Karpas-422 (cell line): Measurements from ENCODE around the gene TMEM179. TPM values are rescaled to one million over a fixed set of nuclear protein-coding genes. Genes with fewer than 3 reads are reported as not detected.

ENCODE experiments used
- DNase-seq: peaks from one replicate; pipeline ENCODE4 v3.0.0-alpha.2; 2015
- H2AFZ ChIP-seq: fragments of 200-600 bp; sonication (generic); 2 replicates; pipeline ENCODE4 v1.6.1; 2014; ENCODE audit warnings: antibody characterized with exemption, low read length, mixed read lengths
- H3K27ac ChIP-seq: fragments of 200-600 bp; sonication (generic); 2 replicates; pipeline ENCODE4 v1.5.1; 2014; ENCODE audit warnings: mild to moderate bottlenecking, low read length, moderate library complexity
- H3K27me3 ChIP-seq: fragments of 200-600 bp; sonication (generic); 2 replicates; pipeline ENCODE4 v1.6.1; 2014; ENCODE audit warnings: low read length, mixed read lengths
- H3K36me3 ChIP-seq: fragments of 200-600 bp; sonication (generic); 2 replicates; pipeline ENCODE4 v1.6.1; 2014; ENCODE audit warnings: low read length, mixed read lengths; ENCODE audit not compliant: insufficient read depth
- H3K4me1 ChIP-seq: fragments of 200-600 bp; sonication (generic); 2 replicates; pipeline ENCODE4 v1.6.1; 2014; ENCODE audit warnings: mild to moderate bottlenecking, low read length, mixed read lengths
- H3K4me2 ChIP-seq: fragments of 200-600 bp; sonication (generic); 2 replicates; pipeline ENCODE4 v1.6.1; 2014; ENCODE audit warnings: low read length, low read depth, mild to moderate bottlenecking; ENCODE audit not compliant: poor library complexity, severe bottlenecking
- H3K4me3 ChIP-seq: fragments of 200-600 bp; sonication (generic); 2 replicates; pipeline ENCODE4 v1.5.1; 2014; ENCODE audit warnings: mild to moderate bottlenecking, antibody characterized with exemption, low read length, mixed read lengths
- H3K79me2 ChIP-seq: fragments of 200-600 bp; sonication (generic); 2 replicates; pipeline ENCODE4 v1.6.1; 2014; ENCODE audit warnings: mild to moderate bottlenecking, low read length, mixed read lengths
- H3K9ac ChIP-seq: fragments of 200-600 bp; sonication (generic); 2 replicates; pipeline ENCODE4 v1.6.0; 2014; ENCODE audit warnings: low read length
- H3K9me2 ChIP-seq: fragments of 200-600 bp; sonication (generic), shearing (Covaris generic); replicated peaks from 2 replicates; pipeline ENCODE4 v1.6.0; 2014; ENCODE audit warnings: mild to moderate bottlenecking, low read length, moderate library complexity; ENCODE audit not compliant: insufficient read depth
- H3K9me3 ChIP-seq: fragments of 300-700, 200-600 bp; sonication (generic); 2 replicates; pipeline ENCODE4 v1.6.1; 2014; ENCODE audit warnings: low read length, mixed read lengths
- H4K20me1 ChIP-seq: fragments of 200-600 bp; sonication (generic); 2 replicates; pipeline ENCODE4 v1.6.1; 2014; ENCODE audit warnings: mild to moderate bottlenecking, antibody characterized with exemption, low read length, low read depth; ENCODE audit not compliant: insufficient read depth
- total RNA-seq: library from RNA; depleted of rRNA; stranded (reverse); fragments of >200 nt; shearing (Covaris generic); gene quantifications from 2 replicates; pipeline ENCODE4 v1.2.3, GENCODE V29; 2014; ENCODE audit warnings: low replicate concordance

Gene TMEM179
- total RNA-seq, 1 experiment from 2014 or later = not detected

DNA sequence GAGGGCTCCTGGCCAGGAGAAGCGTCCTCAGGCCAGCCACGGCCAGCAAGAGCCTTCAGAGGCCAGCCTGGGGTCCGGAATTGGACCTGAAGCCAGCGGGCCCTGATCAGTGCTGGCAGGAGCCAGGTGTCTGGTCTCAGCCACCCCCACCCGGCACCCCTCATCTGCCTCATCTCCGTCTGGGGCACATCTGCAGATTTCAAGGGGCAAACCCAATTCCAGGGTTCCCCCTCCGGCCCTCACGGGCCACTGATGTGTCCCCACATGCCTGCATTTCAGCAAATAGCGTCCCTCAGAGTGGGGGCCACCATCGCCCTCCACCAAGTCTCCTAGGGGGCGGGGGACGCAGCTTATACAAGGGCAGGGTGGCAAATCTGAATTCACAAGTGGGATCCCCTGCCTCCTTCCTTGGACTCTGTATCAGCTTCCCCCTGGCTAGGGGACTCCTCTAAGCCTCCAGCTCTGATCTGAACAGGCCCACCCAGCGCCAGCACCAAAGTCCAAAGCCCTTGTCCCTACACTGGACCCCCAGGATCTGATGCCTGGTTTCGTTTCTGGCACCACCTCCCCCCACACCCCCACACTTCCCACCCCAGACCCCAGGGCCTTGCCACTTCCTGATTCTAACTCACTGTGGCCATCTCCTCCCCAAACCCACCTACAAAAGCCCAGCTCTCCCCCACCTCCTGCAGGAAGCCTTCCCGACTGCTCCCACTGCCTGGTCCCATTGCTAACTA, 10.1 kb downstream of the TMEM179 start:
- H3K4me1 ChIP-seq = peaks cover 6% of the 10 kb centered on the region; the same call in 1 of the 2 replicates
- no peak overlapping the region for H3K4me2 ChIP-seq
- H3K79me2 ChIP-seq = no peaks in the 10 kb centered on the region
- no peak overlapping the region for H3K4me3 ChIP-seq
- no peaks in the 10 kb centered on the region for H3K36me3 ChIP-seq
- H4K20me1 ChIP-seq = peaks cover 17% of the 10 kb centered on the region; the same call in 1 of the 2 replicates
- H2AFZ ChIP-seq = no peak overlapping the region
- no peaks in the 10 kb centered on the region for H3K27me3 ChIP-seq
- H3K9me3 ChIP-seq = no peaks in the 10 kb centered on the region
- DNase-seq = no peak
- H3K9ac ChIP-seq = no peak overlapping the region
- H3K9me2 ChIP-seq = no peaks in the 10 kb centered on the region
- H3K27ac ChIP-seq = no peak overlapping the region

DNA sequence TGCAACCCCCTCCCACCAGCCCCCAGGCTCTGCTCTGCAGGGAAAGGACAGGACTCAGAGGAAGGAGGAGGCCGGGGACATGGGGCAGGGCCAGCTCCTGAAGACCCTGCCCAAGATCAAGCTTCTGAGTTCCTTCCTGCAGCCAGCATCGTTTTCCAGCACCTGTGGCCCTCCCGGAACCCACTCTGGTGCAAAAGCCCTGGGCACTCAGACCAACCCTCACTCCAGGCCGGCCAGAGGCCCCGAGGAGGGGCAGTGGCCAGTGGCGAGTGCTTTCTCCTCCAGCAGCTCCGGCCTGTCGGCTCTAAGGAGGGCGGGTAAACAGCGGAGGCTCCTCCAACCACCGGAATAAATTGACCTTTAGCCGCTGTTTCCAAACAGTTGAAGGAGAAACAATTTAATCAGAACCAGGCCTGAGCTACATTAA, 10.8 kb downstream of the TMEM179 start:
- Histone ChIP-seq H3K27ac (no peak overlapping the region), H3K9me2 (no peaks in the 10 kb centered on the region), H3K27me3 (no peaks in the 10 kb centered on the region), H3K9ac (no peak overlapping the region), H3K4me3 (no peak overlapping the region), H3K4me1 (peaks cover 6% of the 10 kb centered on the region; the same call in 1 of the 2 replicates), H3K4me2 (no peak overlapping the region), H2AFZ (no peak overlapping the region), H3K36me3 (no peaks in the 10 kb centered on the region), H3K9me3 (no peaks in the 10 kb centered on the region), H3K79me2 (no peaks in the 10 kb centered on the region), H4K20me1 (peaks cover 17% of the 10 kb centered on the region; the same call in 1 of the 2 replicates)
- no peak for DNase-seq

DNA sequence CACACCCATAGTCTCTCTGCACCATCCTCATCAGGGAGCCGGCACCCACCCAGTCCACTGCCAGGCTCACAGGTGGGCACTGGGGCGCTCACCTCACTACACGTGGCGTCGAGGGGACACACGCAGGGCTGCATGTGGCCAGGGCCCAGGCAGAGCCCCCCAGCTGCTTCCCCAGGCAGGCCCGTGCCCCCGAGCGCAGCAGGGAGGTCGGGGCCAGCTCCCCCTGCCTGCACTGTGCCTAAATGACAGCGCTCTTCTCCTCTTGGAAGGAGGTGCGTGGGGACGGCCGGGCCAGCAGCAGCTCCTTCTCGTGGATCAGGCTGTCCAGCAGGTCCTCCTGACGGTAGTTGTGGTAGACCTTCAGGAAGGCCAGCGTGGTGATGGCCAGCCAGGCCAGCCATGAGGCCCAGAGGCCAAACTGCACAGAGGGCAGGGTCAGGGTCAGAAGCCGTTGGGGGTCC, 11.3 kb downstream of the TMEM179 start:
- no peaks in the 10 kb centered on the region for H3K79me2 ChIP-seq
- no peak overlapping the region for H3K4me3 ChIP-seq
- H3K27ac ChIP-seq = no peak overlapping the region
- no peaks in the 10 kb centered on the region for H3K9me3 ChIP-seq
- DNase-seq = peak; percentile 52
- H3K4me1 ChIP-seq = peaks cover 6% of the 10 kb centered on the region; the same call in 1 of the 2 replicates
- no peak overlapping the region for H3K4me2 ChIP-seq
- no peak overlapping the region for H3K9ac ChIP-seq
- H2AFZ ChIP-seq = no peak overlapping the region
- H3K36me3 ChIP-seq = no peaks in the 10 kb centered on the region
- no peaks in the 10 kb centered on the region for H3K9me2 ChIP-seq
- no peaks in the 10 kb centered on the region for H3K27me3 ChIP-seq
- H4K20me1 ChIP-seq = peaks cover 17% of the 10 kb centered on the region; the same call in 1 of the 2 replicates

DNA sequence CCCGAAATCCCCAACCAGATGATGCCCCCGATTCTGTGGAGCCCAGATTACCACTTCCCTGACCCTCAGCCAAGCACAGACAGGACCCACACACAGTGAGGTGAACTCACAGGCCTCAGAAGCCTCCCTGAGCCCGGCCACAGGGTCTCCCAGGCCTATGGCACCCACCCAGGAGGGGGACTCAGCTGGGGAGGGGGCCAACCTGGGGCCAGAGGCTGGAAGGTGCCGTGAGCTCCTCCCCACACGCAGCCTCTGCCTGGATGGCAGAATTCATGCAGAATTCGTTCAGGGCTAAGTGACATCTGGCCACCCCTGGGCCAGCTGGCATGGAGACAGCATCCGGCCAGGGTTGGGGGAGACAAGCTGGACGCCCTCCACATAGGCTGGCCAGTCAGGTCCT, 11.8 kb downstream of the TMEM179 start:
- H4K20me1 ChIP-seq = peaks cover 17% of the 10 kb centered on the region; the same call in 1 of the 2 replicates
- H3K4me2 ChIP-seq = no peak overlapping the region
- H3K27ac ChIP-seq = no peak overlapping the region
- H2AFZ ChIP-seq = no peak overlapping the region
- H3K9ac ChIP-seq = no peak overlapping the region
- no peaks in the 10 kb centered on the region for H3K27me3 ChIP-seq
- DNase-seq = no peak
- no peaks in the 10 kb centered on the region for H3K9me3 ChIP-seq
- no peak overlapping the region for H3K4me3 ChIP-seq
- peaks cover 6% of the 10 kb centered on the region; the same call in 1 of the 2 replicates for H3K4me1 ChIP-seq
- H3K9me2 ChIP-seq = no peaks in the 10 kb centered on the region
- no peaks in the 10 kb centered on the region for H3K79me2 ChIP-seq
- no peaks in the 10 kb centered on the region for H3K36me3 ChIP-seq

DNA sequence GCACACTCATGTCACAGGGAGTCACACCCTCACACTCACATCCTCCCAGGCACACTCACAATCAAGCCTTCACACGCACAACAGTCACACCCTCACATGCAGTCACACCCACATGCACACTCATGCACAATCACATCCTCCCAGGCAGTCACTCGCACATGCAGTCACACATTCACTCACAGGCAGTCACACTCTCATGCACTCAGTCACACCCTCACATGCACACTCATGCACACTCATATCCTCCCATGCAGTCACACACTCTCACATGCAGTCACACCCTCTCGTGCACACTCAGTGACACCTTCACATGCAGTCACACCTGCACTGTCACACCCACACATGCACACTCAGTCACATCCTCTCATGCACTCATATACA, 12.3 kb downstream of the TMEM179 start:
- Histone ChIP-seq H3K4me2 (no peak overlapping the region), H4K20me1 (peaks cover 18% of the 10 kb centered on the region; the same call in 1 of the 2 replicates), H3K9me2 (no peaks in the 10 kb centered on the region), H3K4me1 (peaks cover 6% of the 10 kb centered on the region; the same call in 1 of the 2 replicates), H3K27me3 (no peaks in the 10 kb centered on the region), H3K27ac (no peak overlapping the region), H3K9me3 (no peaks in the 10 kb centered on the region), H3K79me2 (no peaks in the 10 kb centered on the region), H3K4me3 (no peak overlapping the region), H3K36me3 (no peaks in the 10 kb centered on the region), H2AFZ (no peak overlapping the region), H3K9ac (no peak overlapping the region)
- DNase-seq = no peak

DNA sequence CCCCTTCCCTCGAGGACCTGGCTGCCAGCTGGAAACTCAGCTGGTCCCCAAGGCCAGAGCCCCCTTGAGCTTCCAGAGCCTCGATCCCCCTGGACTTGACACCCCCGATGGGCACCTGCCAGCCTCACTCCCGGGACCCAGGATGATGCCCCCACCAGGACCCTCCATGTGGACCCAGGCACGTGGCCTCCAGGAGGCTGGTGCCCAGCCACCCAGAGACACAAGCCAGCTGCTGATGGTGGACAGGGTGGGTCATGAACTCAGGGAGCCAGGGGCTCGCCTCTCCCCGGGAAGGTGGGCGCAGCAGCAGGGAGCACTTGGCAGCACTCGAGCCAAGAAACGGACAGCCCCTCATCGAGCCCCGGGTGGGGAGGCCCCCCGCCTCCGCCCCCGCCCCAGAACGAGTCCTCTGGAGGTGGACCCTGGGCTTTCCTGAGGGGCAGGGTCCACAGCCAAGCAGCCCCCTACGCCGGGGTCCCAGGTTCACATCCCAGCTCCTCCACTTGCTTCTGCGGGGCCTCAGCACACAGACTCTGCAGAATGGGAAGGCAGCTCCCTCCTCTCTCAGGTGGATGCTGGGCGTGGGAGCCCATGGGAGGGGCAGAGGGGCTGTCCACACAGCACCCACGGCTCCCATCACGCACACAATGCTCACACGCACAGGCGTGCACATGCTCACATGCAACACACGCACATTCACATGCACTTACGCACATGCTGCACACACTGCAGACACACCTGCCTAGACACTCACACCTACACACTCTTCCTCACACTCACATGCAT, 12.9 kb downstream of the TMEM179 start:
- Histone ChIP-seq H3K36me3 (no peaks in the 10 kb centered on the region), H3K9me2 (no peaks in the 10 kb centered on the region), H3K27me3 (no peaks in the 10 kb centered on the region)

DNA sequence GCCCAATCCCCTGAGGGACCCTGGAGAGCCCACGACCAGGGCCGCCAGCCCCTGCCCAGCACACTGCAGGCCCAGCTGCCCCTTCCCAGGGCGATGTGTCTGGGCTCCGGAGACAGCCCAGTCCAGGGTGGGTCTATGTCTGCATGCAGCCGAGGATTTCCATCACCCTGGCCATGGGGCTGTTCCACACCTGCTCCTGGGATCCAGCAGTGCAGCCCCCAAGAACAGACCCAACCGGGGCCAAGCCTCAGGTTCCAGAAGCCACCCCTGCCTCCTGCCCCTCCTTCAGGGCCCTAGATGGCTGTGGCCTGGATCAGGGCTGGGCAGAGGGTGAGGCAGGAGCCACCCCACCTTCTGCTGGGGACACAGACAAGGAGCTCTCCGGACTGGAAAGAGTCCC, 13.5 kb downstream of the TMEM179 start:
- H4K20me1 ChIP-seq = peaks cover 20% of the 10 kb centered on the region; the same call in 1 of the 2 replicates
- H2AFZ ChIP-seq = no peak overlapping the region
- no peaks in the 10 kb centered on the region for H3K9me2 ChIP-seq
- H3K4me3 ChIP-seq = no peak overlapping the region
- no peaks in the 10 kb centered on the region for H3K9me3 ChIP-seq
- H3K4me2 ChIP-seq = no peak overlapping the region
- H3K27ac ChIP-seq = no peak overlapping the region
- H3K27me3 ChIP-seq = no peaks in the 10 kb centered on the region
- H3K4me1 ChIP-seq = peaks cover 6% of the 10 kb centered on the region; the same call in 1 of the 2 replicates
- no peak for DNase-seq
- H3K36me3 ChIP-seq = no peaks in the 10 kb centered on the region
- H3K9ac ChIP-seq = no peak overlapping the region
- no peaks in the 10 kb centered on the region for H3K79me2 ChIP-seq

More for the DNA sequence above, 12.9 kb downstream of the TMEM179 start:
- Histone ChIP-seq H3K27ac (no peak overlapping the region), H4K20me1 (peaks cover 23% of the 10 kb centered on the region; the same call in 1 of the 2 replicates), H2AFZ (no peak overlapping the region), H3K79me2 (no peaks in the 10 kb centered on the region), H3K4me1 (peaks cover 6% of the 10 kb centered on the region; the same call in 1 of the 2 replicates), H3K9me3 (no peaks in the 10 kb centered on the region), H3K4me3 (no peak overlapping the region), H3K4me2 (no peak overlapping the region), H3K9ac (no peak overlapping the region)
- no peak for DNase-seq
